ENCODE measurements around the gene BTBD19. TPM values are rescaled to one million over a fixed set of nuclear protein-coding genes. Genes with fewer than 3 reads are reported as not detected.
"Not testable (repeated sequence)": the region's sequence is repeated elsewhere in the genome, so short reads cannot be mapped to it uniquely, and the experiment has no call there.

The BTBD19 gene, protein sequence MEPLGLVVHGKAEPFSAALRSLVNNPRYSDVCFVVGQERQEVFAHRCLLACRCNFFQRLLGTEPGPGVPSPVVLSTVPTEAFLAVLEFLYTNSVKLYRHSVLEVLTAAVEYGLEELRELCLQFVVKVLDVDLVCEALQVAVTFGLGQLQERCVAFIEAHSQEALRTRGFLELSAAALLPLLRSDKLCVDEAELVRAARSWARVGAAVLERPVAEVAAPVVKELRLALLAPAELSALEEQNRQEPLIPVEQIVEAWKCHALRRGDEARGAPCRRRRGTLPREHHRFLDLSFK
- 1 to 10 TPM; 3.7 to 4.5 TPM for total RNA-seq

GRCh38 chr1:44808063-44808937 is at the start of gene BTBD19:
Gene BTBD19, plus strand, starts transcription at chr1:44808523. Its CDS starts 298 bp downstream, at chr1:44808821.
- peak; percentile 12 for ATAC-seq
- peak within 1 kb of the TSS; percentile 64 for H3K4me3 Mint-ChIP-seq
- H3K4me1 Mint-ChIP-seq, result peaks cover 61% of the 10 kb centered on the region
- H3K9me3 Mint-ChIP-seq (ENCODE audit: low read depth), result no peaks in the 10 kb centered on the region
- H3K36me3 Mint-ChIP-seq, result peaks cover 22% of the 10 kb centered on the region
- H3K27ac Mint-ChIP-seq, result peak within 1 kb of the TSS; percentile 99
- H3K27me3 Mint-ChIP-seq, result no peaks in the 10 kb centered on the region
- no peak for DNase-seq
- CTCF ChIA-PET, result interaction anchor here (1.4 to 5.2 kb wide), 12 partner anchors 9 to 495 kb away, joined by 3 to 60 read pairs (median 10); partner anchors contain the start of genes PLK3 and RNU5D-1

DNA sequence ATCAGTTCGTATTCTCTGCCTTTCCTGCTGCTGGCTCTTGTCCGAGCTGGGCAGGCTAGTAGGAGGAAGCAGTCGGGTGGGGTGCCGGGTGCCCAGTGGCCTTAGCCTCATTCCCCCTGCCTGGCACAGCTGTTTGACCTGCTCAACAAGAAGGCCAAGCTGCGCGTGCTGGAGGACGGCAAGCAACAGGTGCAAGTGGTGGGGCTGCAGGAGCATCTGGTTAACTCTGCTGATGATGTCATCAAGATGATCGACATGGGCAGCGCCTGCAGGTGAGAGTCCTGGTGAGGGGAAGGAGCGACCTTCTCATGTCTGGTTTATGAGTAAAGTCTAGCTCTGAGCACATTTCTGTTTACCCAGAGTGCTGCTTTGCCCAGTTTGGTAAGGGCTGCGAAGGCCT is 49.2 kb upstream of the BTBD19 start:
- peaks cover 77% of the 10 kb centered on the region for H3K36me3 Mint-ChIP-seq
- DNase-seq (no peak), ATAC-seq (no peak)
- CTCF ChIA-PET, result interaction anchor here (1.0 to 1.5 kb wide), 3 partner anchors 12 to 28 kb away, joined by 3 to 4 read pairs (median 3); partner anchors contain the start of gene RNU5D-1
- H3K27me3 Mint-ChIP-seq, result no peaks in the 10 kb centered on the region
- no peak overlapping the region for H3K27ac Mint-ChIP-seq
- H3K4me1 Mint-ChIP-seq, result peaks cover 15% of the 10 kb centered on the region
- H3K4me3 Mint-ChIP-seq, result no peak overlapping the region
- H3K9me3 Mint-ChIP-seq (ENCODE audit: low read depth), result no peaks in the 10 kb centered on the region

- H3K36me3 Mint-ChIP-seq, result peaks cover 66% of the 10 kb centered on the region
- no peaks in the 10 kb centered on the region for H3K9me3 Mint-ChIP-seq (ENCODE audit: low read depth)
- no peak overlapping the region for H3K4me3 Mint-ChIP-seq
- CTCF ChIA-PET, result no interaction called here
- ATAC-seq (no peak), DNase-seq (no peak)
- no peak overlapping the region for H3K27ac Mint-ChIP-seq
- H3K4me1 Mint-ChIP-seq, result peaks cover 12% of the 10 kb centered on the region
- H3K27me3 Mint-ChIP-seq, result no peaks in the 10 kb centered on the region
Measured at GRCh38 chr1:44760876-44761275, 47.4 kb upstream of the BTBD19 start.

DNA sequence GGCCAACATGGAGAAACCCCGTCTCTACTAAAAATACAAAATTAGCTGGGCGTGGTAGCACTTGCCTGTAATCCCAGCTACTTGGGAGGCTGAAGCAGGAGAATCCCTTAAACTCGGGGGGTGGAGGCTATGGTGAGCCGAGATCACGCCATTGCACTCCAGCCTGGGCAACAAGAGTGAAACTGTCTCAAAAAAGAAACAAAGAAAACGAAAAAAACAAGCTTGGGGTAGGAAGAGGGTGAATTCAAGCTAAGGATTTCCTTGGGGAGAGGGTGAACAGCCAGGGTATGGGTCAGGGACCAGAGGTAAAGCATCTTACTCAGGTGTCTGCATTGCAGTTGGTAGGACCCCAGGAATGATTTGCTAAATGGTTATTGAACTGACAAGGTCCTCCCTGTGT is 41.9 kb upstream of the BTBD19 start:
- not testable (repeated sequence) for H3K9me3 Mint-ChIP-seq (ENCODE audit: low read depth); DNase-seq; H3K4me3 Mint-ChIP-seq; H3K4me1 Mint-ChIP-seq; H3K27ac Mint-ChIP-seq; ATAC-seq; H3K27me3 Mint-ChIP-seq
- CTCF ChIA-PET, result interaction anchor here (1.4 kb wide), 1 partner anchor 34 kb away, joined by 3 read pairs; the partner anchor contains the start of gene PLK3
- peaks cover 40% of the 10 kb centered on the region for H3K36me3 Mint-ChIP-seq

DNA sequence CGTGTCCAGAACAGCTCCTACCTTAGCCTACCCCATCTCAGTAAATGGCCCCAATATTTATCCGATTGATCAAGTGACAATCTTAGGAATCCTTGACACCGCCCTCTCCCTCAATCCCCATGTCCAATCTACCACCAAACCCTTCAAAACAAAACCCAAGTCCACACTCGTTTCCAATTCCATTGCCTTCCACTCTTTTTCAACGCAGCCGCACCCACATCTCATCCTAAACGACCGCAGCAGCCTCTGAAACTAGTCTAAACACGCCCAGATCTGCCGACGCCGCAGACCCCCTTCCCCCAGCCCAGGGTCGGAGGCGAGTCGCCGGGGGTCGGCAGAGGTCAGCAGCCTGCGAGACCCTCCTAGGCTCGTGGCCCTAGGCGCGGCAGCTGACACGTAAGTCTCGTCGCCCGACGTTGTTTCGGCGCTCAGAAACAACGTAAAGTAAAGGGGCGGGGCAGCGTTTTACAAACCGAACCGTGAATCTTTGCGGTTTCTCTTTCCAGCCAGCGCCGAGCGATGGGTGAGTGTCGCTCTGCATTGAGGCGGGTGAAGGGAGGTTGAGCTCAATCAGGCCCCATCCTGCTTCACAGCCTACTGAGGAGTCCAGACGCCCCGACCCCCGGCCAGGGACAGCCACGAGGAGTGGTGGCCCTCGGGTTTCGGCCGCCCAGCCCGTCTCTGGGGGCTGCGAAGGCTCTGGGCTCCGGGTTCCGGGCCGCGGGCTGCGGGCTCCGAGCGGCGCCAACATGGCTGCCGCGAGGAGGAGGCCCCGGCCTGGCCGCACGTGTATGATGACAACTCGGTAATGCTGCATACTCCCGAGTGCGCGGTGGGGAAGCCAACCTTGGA is 33.0 kb upstream of the BTBD19 start, which contains the start of gene RPS8:
RPS8 (plus strand) TSS at position 463 of the 852 bp plus-strand sequence; CDS start at position 520, 57 bp downstream.
- DNase-seq (peak; percentile 95), ATAC-seq (peak; percentile 81)
- H3K27me3 Mint-ChIP-seq, result no peaks in the 10 kb centered on the region
- peak within 1 kb of the TSS; percentile 93 for H3K27ac Mint-ChIP-seq
- H3K36me3 Mint-ChIP-seq, result peaks cover 46% of the 10 kb centered on the region
- peaks cover 37% of the 10 kb centered on the region for H3K4me1 Mint-ChIP-seq
- peak within 1 kb of the TSS; percentile 93 for H3K4me3 Mint-ChIP-seq
- CTCF ChIA-PET, result interaction anchor here (0.8 to 3.3 kb wide), 11 partner anchors 10 to 528 kb away, joined by 3 to 35 read pairs (median 4); partner anchors contain the start of genes BEST4, HECTD3, KIF2C and PLK3
- no peaks in the 10 kb centered on the region for H3K9me3 Mint-ChIP-seq (ENCODE audit: low read depth)

GRCh38 chr1:44775930-44776729 is 32.2 kb upstream of the BTBD19 start:
- ATAC-seq, result peak; percentile 38
- no peaks in the 10 kb centered on the region for H3K9me3 Mint-ChIP-seq (ENCODE audit: low read depth)
- peak overlapping the region; percentile 93 for H3K4me3 Mint-ChIP-seq

GRCh38 chr1:44776730-44777068 is 31.6 kb upstream of the BTBD19 start:
- CTCF ChIA-PET, result interaction anchor here (1.3 to 3.3 kb wide), 6 partner anchors 9 to 234 kb away, joined by 3 to 35 read pairs (median 6); partner anchors contain the start of genes BEST4, HECTD3, PLK3 and RNU5D-1
- ATAC-seq, result no peak
- H3K27me3 Mint-ChIP-seq, result no peaks in the 10 kb centered on the region

More at GRCh38 chr1:44775930-44776729, 32.2 kb upstream of the BTBD19 start:
- H3K27me3 Mint-ChIP-seq, result no peaks in the 10 kb centered on the region
- peaks cover 41% of the 10 kb centered on the region for H3K4me1 Mint-ChIP-seq
- peak overlapping the region; percentile 93 for H3K27ac Mint-ChIP-seq
- CTCF ChIA-PET, result interaction anchor here (0.8 to 3.3 kb wide), 11 partner anchors 9 to 527 kb away, joined by 3 to 35 read pairs (median 4); partner anchors contain the start of genes BEST4, HECTD3, KIF2C and PLK3
- peaks cover 55% of the 10 kb centered on the region for H3K36me3 Mint-ChIP-seq
- DNase-seq, result peak; percentile 67

GRCh38 chr1:44777547-44777946 is 30.8 kb upstream of the BTBD19 start:
- Mint-ChIP-seq H3K4me1 (peaks cover 46% of the 10 kb centered on the region), H3K27ac (peak overlapping the region; percentile 93), H3K36me3 (peaks cover 65% of the 10 kb centered on the region), H3K27me3 (no peaks in the 10 kb centered on the region), H3K4me3 (peak overlapping the region; percentile 93), H3K9me3 (ENCODE audit: low read depth) (no peaks in the 10 kb centered on the region)
- no peak for DNase-seq
- ATAC-seq, result no peak
- CTCF ChIA-PET, result interaction anchor here (0.7 to 1.3 kb wide), 5 partner anchors 9 to 57 kb away, joined by 3 to 4 read pairs (median 3); partner anchors contain the start of gene PLK3

More at GRCh38 chr1:44776730-44777068, 31.6 kb upstream of the BTBD19 start:
- peaks cover 45% of the 10 kb centered on the region for H3K4me1 Mint-ChIP-seq
- peak overlapping the region; percentile 93 for H3K27ac Mint-ChIP-seq
- peak overlapping the region; percentile 93 for H3K4me3 Mint-ChIP-seq
- no peak for DNase-seq
- H3K9me3 Mint-ChIP-seq (ENCODE audit: low read depth), result no peaks in the 10 kb centered on the region
- H3K36me3 Mint-ChIP-seq, result peaks cover 60% of the 10 kb centered on the region

DNA sequence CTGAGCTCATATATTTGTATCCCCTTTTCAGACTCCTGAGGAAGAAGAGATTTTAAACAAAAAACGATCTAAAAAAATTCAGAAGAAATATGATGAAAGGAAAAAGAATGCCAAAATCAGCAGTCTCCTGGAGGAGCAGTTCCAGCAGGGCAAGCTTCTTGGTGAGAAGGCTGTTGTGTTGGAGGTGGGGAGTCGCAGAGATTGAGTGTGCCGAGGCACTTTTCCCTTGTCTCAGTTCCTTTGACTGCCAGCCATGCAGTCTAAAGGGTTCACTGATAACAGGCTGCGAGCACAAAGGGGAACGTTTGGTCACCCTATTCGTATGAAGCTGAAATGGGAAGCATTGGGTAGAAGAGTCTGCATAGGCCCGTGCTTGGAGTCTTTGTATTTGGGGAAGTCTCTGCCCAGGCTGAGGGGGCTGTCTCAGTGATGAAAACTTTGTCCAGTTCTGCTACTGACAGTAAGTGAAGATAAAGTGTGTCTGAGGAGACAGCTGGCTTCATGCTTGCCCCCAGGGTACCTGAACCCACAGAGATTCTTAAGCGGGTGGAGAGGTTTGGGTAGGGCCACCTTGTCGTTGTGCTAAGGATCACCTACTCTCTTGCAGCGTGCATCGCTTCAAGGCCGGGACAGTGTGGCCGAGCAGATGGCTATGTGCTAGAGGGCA is 30.2 kb upstream of the BTBD19 start:
- ATAC-seq, result no peak
- CTCF ChIA-PET, result interaction anchor here (0.7 to 1.3 kb wide), 5 partner anchors 9 to 57 kb away, joined by 3 to 4 read pairs (median 3); partner anchors contain the start of gene PLK3
- Mint-ChIP-seq H3K27me3 (no peaks in the 10 kb centered on the region), H3K4me3 (peak overlapping the region; percentile 93), H3K36me3 (peaks cover 67% of the 10 kb centered on the region), H3K27ac (peak overlapping the region; percentile 93), H3K9me3 (ENCODE audit: low read depth) (no peaks in the 10 kb centered on the region), H3K4me1 (peaks cover 48% of the 10 kb centered on the region)
- no peak for DNase-seq

DNA sequence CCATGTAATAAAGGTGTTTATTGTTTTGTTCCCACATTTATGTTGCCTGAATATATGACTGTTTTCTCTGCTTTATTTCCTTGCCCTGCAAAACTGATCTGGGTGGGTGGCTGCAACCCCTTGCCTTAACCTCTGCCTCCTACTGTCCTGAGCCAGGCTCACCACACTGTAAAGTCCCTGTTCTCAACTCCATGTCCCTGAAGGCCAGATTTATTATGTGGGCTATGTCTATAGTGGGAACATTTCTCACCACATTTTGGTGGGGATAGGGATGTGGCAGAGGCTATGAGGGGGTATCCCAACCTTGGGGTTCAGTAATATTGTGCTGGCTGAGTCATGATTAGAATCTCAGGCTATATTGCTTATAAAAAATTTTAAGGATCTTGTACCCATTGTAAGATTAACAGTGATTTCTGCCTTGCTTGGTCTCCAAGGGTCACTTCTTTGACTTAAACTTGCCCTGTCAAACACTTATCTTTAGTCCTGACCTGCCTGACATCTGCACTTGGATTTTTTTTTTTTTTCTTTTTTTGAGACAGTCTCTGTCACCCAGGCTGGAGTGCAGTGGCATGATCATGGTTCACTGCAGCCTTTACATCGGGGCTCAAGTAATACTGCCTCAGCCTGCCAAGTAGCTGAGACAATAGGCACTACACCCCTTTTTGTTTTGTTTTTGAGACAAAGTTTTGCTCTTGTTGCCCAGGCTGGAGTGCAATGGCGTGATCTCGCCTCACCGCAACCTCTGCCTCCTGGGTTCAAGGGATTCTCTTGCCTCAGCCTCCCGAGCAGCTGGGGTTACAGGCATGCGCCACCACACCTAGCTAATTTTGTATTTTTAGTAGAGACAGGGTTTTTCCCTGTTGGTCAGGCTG is 29.4 kb upstream of the BTBD19 start:
- H3K9me3 Mint-ChIP-seq (ENCODE audit: low read depth), result no peaks in the 10 kb centered on the region
- CTCF ChIA-PET, result interaction anchor here (1.2 kb wide), 1 partner anchor 8 kb away, joined by 3 read pairs; no protein-coding TSS in a partner anchor
- H3K27ac Mint-ChIP-seq, result peak overlapping the region; percentile 66
- no peak for ATAC-seq
- H3K36me3 Mint-ChIP-seq, result peaks cover 67% of the 10 kb centered on the region
- peak overlapping the region; percentile 14 for H3K4me3 Mint-ChIP-seq
- DNase-seq, result no peak
- H3K4me1 Mint-ChIP-seq, result peaks cover 54% of the 10 kb centered on the region
- H3K27me3 Mint-ChIP-seq, result no peaks in the 10 kb centered on the region
